Astrocyte (in vitro differentiated cells and primary cell): ENCODE data around the gene CD1D.

ENCODE experiments used
- EZH2 ChIP-seq: IDR thresholded peaks from 2 replicates; pipeline ENCODE4 v1.6.1; 2012; ENCODE audit warnings: mild to moderate bottlenecking, low read length, inconsistent platforms; ENCODE audit not compliant: insufficient read depth
- TF ChIP-seq, protein P1 (sequence below): IDR thresholded peaks from 2 replicates; pipeline ENCODE4 v1.5.1; 2011; ENCODE audit warnings: low read depth, mild to moderate bottlenecking, inconsistent platforms, low read length, moderate library complexity; ENCODE audit not compliant: insufficient read depth

GRCh38 chr1:158146165-158146564 lies 34.5 kb upstream of the CD1D start:
- TF ChIP-seq, protein P1, sequence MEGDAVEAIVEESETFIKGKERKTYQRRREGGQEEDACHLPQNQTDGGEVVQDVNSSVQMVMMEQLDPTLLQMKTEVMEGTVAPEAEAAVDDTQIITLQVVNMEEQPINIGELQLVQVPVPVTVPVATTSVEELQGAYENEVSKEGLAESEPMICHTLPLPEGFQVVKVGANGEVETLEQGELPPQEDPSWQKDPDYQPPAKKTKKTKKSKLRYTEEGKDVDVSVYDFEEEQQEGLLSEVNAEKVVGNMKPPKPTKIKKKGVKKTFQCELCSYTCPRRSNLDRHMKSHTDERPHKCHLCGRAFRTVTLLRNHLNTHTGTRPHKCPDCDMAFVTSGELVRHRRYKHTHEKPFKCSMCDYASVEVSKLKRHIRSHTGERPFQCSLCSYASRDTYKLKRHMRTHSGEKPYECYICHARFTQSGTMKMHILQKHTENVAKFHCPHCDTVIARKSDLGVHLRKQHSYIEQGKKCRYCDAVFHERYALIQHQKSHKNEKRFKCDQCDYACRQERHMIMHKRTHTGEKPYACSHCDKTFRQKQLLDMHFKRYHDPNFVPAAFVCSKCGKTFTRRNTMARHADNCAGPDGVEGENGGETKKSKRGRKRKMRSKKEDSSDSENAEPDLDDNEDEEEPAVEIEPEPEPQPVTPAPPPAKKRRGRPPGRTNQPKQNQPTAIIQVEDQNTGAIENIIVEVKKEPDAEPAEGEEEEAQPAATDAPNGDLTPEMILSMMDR: no peak
- TF ChIP-seq EZH2: no peak
